Ascending aorta (tissue), 2 donors: ENCODE results near the gene STK10. TPM values are rescaled to one million over a fixed set of nuclear protein-coding genes. Genes with fewer than 3 reads are reported as not detected.
A peak's percentile ranks its signal among the peaks of the same experiment; 100 is the strongest.

Experiments used
- DNase-seq, 2 donors: peaks; one replicate each; pipeline ENCODE4 v3.0.0-alpha.2; 2019; ENCODE audit warnings: low spot score in 2 of 2
- H3K27ac ChIP-seq, 2 donors: fragments of 200-600 bp; sonication (generic); one replicate each; pipeline ENCODE4 v1.5.1; 2016 to 2017; ENCODE audit warnings: mild to moderate bottlenecking in 1 of 2
- H3K27me3 ChIP-seq: fragments of 200-600 bp; sonication (generic); one replicate; pipeline ENCODE4 v1.5.1; 2017
- H3K36me3 ChIP-seq, 2 donors: fragments of 200-600 bp; sonication (generic); one replicate each; pipeline ENCODE4 v1.5.1; 2016
- H3K4me1 ChIP-seq, 2 donors: fragments of 200-600 bp; sonication (generic); one replicate each; pipeline ENCODE4 v1.5.1; 2016 to 2017; ENCODE audit warnings: mild to moderate bottlenecking in 1 of 2
- H3K4me3 ChIP-seq, 2 donors: fragments of 200-600 bp; sonication (generic); one replicate each; pipeline ENCODE4 v1.5.1; 2016 to 2017; ENCODE audit warnings: mild to moderate bottlenecking in 1 of 2
- H3K9me3 ChIP-seq, 2 donors: fragments of 200-600 bp; sonication (generic); one replicate each; pipeline ENCODE4 v1.5.1; 2016
- CTCF ChIP-seq, 3 experiments: fragments of 200-600 bp in 2 of 3; fragments of 450-650 bp in 1 of 3; sonication (generic) in 2 of 3; IDR thresholded peaks; one replicate each; pipeline ENCODE4 v1.5.1; 2016 to 2019; ENCODE audit warnings: antibody characterized with exemption in 3 of 3, mild to moderate bottlenecking in 1 of 3, moderate library complexity in 1 of 3
- intact Hi-C: fragments of 100-400 bp; cut with DNase I; formaldehyde crosslinking; loops from one replicate; pipeline ENCODE4 v1.15.1; 2023
- total RNA-seq: library from RNA; depleted of rRNA; stranded (reverse); fragments of >200 nt; gene quantifications from one replicate; pipeline ENCODE4 v1.1.0, GENCODE V29; 2016

STK10 gene
- total RNA-seq, 1 donor from 2014 or later: 18.4 TPM

- no peaks in the 10 kb centered on the region for H3K36me3 ChIP-seq
- H3K9me3 ChIP-seq: no peaks in the 10 kb centered on the region
- no peak for TF ChIP-seq CTCF (IDR thresholded peaks at IDR 0.05)
- H3K27me3 ChIP-seq: no peaks in the 10 kb centered on the region
- no peak for DNase-seq
- H3K4me3 ChIP-seq: peak overlapping the region; percentile 74 to 88
- peak overlapping the region; percentile 97 to 99 for H3K27ac ChIP-seq
- peaks cover 6 to 41% of the 10 kb centered on the region in 2 donors for H3K4me1 ChIP-seq
- intact Hi-C loops: loop anchor here (10.0 kb wide), 5 partner anchors 50 to 690 kb away; partner anchors contain the start of genes FGF18 and SH3PXD2B
These were observed 183.2 kb downstream of the STK10 start for GRCh38 chr5:172004824-172005237.

GRCh38 chr5:172003746-172004145 lies 184.3 kb downstream of the STK10 start:
- DNase-seq: no peak
- intact Hi-C loops: loop anchor here (10.0 kb wide), 5 partner anchors 49 to 691 kb away; partner anchors contain the start of genes FGF18 and SH3PXD2B
- TF ChIP-seq CTCF (IDR thresholded peaks at IDR 0.05): no peak
- no peaks in the 10 kb centered on the region for H3K27me3 ChIP-seq
- H3K9me3 ChIP-seq: no peaks in the 10 kb centered on the region
- peak overlapping the region; percentile 54 to 57 for H3K27ac ChIP-seq
- peak overlapping the region; percentile 74 to 88 for H3K4me3 ChIP-seq
- H3K4me1 ChIP-seq: peaks cover 6 to 47% of the 10 kb centered on the region in 2 donors
- no peaks in the 10 kb centered on the region for H3K36me3 ChIP-seq

DNA sequence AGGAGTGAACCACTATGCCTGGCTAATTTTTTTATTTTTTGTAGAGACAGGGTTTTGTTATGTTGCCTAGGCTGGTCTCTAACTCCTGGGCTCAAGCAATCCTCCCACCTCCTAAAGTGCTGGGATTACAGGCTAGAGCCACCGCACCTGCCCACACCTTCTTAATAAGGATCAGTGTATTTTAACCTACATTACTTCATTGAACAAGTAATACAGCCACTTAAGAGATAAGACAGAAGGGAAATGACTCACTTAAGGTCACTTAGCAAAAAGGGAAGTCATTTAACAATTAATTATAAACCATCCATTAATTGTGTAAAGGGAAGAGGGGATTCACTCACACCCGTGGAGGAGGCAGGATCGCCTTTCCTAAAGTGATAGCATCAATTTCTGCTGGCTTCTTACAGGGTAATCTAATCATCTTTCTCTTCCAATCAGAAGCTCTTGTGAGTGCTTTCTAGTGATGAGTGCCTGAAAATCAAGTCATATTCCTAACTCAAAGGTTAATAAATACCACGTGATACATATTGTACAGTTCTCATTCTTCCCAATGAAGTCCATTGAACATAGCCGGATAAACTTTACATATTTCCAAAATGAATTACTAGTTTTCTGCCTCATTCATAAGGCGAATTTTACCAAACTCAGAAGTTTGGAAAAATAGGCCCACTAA lies 185.0 kb downstream of the STK10 start:
- H3K27me3 ChIP-seq: no peaks in the 10 kb centered on the region
- intact Hi-C loops: loop anchor here (10.0 kb wide), 5 partner anchors 48 to 692 kb away; partner anchors contain the start of genes FGF18 and SH3PXD2B
- DNase-seq: no peak
- H3K36me3 ChIP-seq: no peaks in the 10 kb centered on the region
- H3K9me3 ChIP-seq: no peaks in the 10 kb centered on the region
- H3K27ac ChIP-seq: peak overlapping the region; percentile 54 to 57
- H3K4me3 ChIP-seq: peak overlapping the region in 1 of 2 donors; percentile 74
- peaks cover 6 to 45% of the 10 kb centered on the region in 2 donors for H3K4me1 ChIP-seq
- no peak for TF ChIP-seq CTCF (IDR thresholded peaks at IDR 0.05)

- Histone ChIP-seq H3K27ac (peak overlapping the region; percentile 54 to 57), H3K9me3 (no peaks in the 10 kb centered on the region), H3K36me3 (no peaks in the 10 kb centered on the region), H3K4me3 (no peak overlapping the region), H3K4me1 (peaks cover 6 to 40% of the 10 kb centered on the region in 2 donors), H3K27me3 (no peaks in the 10 kb centered on the region)
- no peak for DNase-seq
- peak in 2 of 3 experiments; percentile 19 to 28 for TF ChIP-seq CTCF (IDR thresholded peaks at IDR 0.05)
- intact Hi-C loops: loop anchor here (10.0 kb wide), 5 partner anchors 48 to 692 kb away; partner anchors contain the start of genes FGF18 and SH3PXD2B
These were observed 185.7 kb downstream of the STK10 start for GRCh38 chr5:172002310-172002709.

GRCh38 chr5:171999877-172000276 lies 188.1 kb downstream of the STK10 start:
- no peaks in the 10 kb centered on the region for H3K27me3 ChIP-seq
- no peak overlapping the region for H3K4me3 ChIP-seq
- H3K4me1 ChIP-seq: peaks cover 6 to 40% of the 10 kb centered on the region in 2 donors
- intact Hi-C loops: loop anchor here (10.0 kb wide), 5 partner anchors 45 to 695 kb away; partner anchors contain the start of genes FGF18 and SH3PXD2B
- no peak for TF ChIP-seq CTCF (IDR thresholded peaks at IDR 0.05)
- no peak for DNase-seq
- H3K27ac ChIP-seq: no peak overlapping the region
- peaks cover 0 to 7% of the 10 kb centered on the region in 2 donors for H3K36me3 ChIP-seq
- no peaks in the 10 kb centered on the region for H3K9me3 ChIP-seq
